Small intestine (tissue), 7 donors: ENCODE data around the gene GPR15. TPM values are rescaled to one million over a fixed set of nuclear protein-coding genes. Genes with fewer than 3 reads are reported as not detected.
"Not testable (repeated sequence)": the region's sequence is repeated elsewhere in the genome, so short reads cannot be mapped to it uniquely, and the experiment has no call there.

Source experiments
- DNase-seq, 2 donors: peaks; one replicate each; pipeline versions ENCODE4 v3.0.0 to v3.0.0-alpha.2; 2013
- FAIRE-seq: peaks from 2 replicates; lab custom pipeline; 2012; peaks lifted over from hg19 to GRCh38; lab: Jason Lieb, UNC
- H3K27ac ChIP-seq, 3 donors: one replicate each; pipeline ENCODE4 v1.5.1; 2013; ENCODE audit warnings: low read length in 2 of 3, mild to moderate bottlenecking in 2 of 3, control low read depth in 1 of 3, inconsistent platforms in 1 of 3, low read depth in 1 of 3, moderate library complexity in 1 of 3
- H3K27me3 ChIP-seq, 3 donors: one replicate each; pipeline ENCODE4 v1.6.1; 2013; ENCODE audit warnings: low read length in 3 of 3, inconsistent platforms in 1 of 3; ENCODE audit not compliant: control insufficient read depth in 3 of 3, insufficient read depth in 3 of 3
- H3K36me3 ChIP-seq, 3 donors: one replicate each; pipeline ENCODE4 v1.6.1; 2013; ENCODE audit warnings: low read length in 3 of 3, inconsistent platforms in 1 of 3, low read depth in 1 of 3, mild to moderate bottlenecking in 1 of 3, moderate library complexity in 1 of 3; ENCODE audit not compliant: control insufficient read depth in 3 of 3, insufficient read depth in 2 of 3
- H3K4me1 ChIP-seq, 3 donors: one replicate each; pipeline ENCODE4 v1.6.1; 2013; ENCODE audit warnings: low read length in 2 of 3, inconsistent platforms in 1 of 3, low read depth in 1 of 3, mild to moderate bottlenecking in 1 of 3, moderate library complexity in 1 of 3; ENCODE audit not compliant: control insufficient read depth in 3 of 3, insufficient read depth in 2 of 3
- H3K4me3 ChIP-seq, 3 donors: one replicate each; pipeline ENCODE4 v1.5.1; 2013; ENCODE audit warnings: low read length in 3 of 3, control low read depth in 1 of 3, inconsistent platforms in 1 of 3, low read depth in 1 of 3, mild to moderate bottlenecking in 1 of 3, moderate library complexity in 1 of 3
- H3K9me3 ChIP-seq, 2 donors: one replicate each; pipeline ENCODE4 v1.6.1; 2013; ENCODE audit warnings: low read depth in 1 of 2, low read length in 1 of 2; ENCODE audit not compliant: control insufficient read depth in 2 of 2, insufficient read depth in 1 of 2
- WGBS, 3 donors: extraction: QIAGEN DNeasy Blood & Tissue Kit; methylation state at CpG; one replicate each; pipeline ENCODE4 v1.1.7; 2013; 5-methylcytosine and 5-hydroxymethylcytosine counted together
- polyA plus RNA-seq, 4 donors: library from polyadenylated mRNA; stranded (reverse) in 3 of 4; unstranded in 1 of 4; fragments of 200-250 nt in 3 of 4; fragments of 120-200 nt in 1 of 4; gene quantifications; one replicate each; pipeline versions ENCODE4 v1.2.1 to v1.2.3, GENCODE V29; 2013
- donor health status: healthy with polysubstance abuse.
- donor health status: control.
- donor health status: control.
- donor health status: Bipolar disorder and iron deficiency.
- donor health status: healthy.

GPR15 gene
- polyA plus RNA-seq, 4 donors = 0.16 to 0.54 (median 0.30) TPM; not detected in 1

DNA sequence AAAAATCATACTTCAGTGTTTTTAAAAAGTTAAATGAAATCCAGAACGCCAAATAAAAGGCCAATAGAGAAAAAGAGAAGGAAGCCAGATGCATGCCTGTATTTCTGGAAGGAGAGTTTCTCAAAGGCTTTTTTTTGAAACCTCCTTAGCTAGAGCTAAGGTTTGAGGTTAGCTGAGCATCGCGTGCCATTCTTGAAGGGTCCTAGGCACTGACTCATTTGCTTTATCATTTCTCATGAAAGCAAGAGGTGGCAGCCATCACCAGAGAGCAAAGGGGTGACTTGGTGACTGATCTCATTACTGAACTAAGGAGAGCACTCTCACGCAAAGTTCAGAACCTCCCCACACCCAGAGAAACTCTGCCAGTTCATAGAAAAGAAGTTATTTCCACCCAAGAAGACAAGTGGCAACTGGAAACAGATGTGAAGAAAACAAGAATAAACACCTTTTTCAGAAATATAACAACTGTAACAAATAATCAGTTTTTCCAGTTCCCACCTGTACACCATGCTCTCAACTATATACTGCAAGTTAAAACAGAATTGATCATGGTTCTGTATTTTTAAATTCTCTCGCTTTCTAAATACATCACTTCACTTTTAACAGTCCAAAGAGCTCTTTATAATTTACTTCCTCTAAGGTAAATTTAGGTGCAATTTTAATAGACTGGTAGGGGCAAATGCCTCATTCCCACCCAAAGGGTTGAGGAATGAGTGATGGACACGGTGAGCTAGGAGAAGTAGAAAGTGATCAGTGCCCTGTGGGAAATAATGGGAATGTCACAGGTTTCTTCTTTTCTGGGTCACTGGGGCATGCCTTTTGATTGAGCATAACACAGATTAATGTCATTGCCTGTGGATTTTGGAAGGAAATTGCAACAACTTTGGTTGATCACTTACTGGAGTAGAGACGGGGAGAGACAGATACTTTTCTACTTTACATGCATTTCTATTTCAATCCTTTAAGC is 24.7 kb downstream of the GPR15 start:
- Histone ChIP-seq H3K4me1 (peaks cover 2 to 9% (median 5%) of the 10 kb centered on the region in 3 donors), H3K36me3 (no peaks in the 10 kb centered on the region), H3K9me3 (peaks cover 0 to 3% of the 10 kb centered on the region in 2 donors), H3K27ac (peak overlapping the region in 1 of 3 donors; percentile 81), H3K4me3 (no peak overlapping the region), H3K27me3 (no peaks in the 10 kb centered on the region)
- DNase-seq (no peak), FAIRE-seq (no peak)
- WGBS, 3 donors = 70 to 87% (median 74%) methylated on average over 7 of the region's 7 CpGs

DNA sequence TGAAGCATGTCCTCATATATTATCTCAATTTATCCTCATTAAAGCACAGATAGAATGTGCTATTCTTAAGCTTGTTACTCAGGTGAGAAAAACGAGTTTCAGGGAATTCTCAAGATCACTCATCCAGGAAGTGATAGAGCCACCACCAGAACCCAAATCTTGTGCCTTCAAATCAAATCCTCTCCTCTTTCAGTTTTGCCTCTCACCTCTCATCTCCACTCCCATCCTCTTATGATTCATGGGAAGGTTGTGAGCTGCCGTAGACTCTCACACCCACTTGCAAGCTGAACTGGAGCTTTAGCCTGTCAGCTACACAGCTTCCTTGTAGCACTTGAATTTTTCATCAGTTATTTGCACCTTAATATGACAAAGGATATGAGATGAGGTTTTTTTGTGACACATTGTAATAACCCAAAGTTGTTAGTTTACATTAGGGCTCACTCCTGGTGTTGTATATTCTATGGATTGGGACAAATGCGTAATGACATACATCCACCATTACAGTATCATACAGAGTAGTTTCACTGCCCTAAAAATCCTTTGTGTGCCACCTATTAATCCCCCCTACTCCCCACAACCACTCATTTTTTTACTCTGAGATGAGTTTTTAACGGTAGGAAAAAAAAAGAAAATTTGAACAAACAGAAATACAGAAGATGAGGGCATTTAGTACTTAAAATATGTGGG is 25.7 kb downstream of the GPR15 start:
- peaks cover 0 to 5% (median 2%) of the 10 kb centered on the region in 3 donors for H3K4me1 ChIP-seq
- H3K9me3 ChIP-seq = no peaks in the 10 kb centered on the region
- no peaks in the 10 kb centered on the region for H3K27me3 ChIP-seq
- DNase-seq (no peak), FAIRE-seq (no peak)
- no peak overlapping the region for H3K4me3 ChIP-seq
- no peaks in the 10 kb centered on the region for H3K36me3 ChIP-seq
- 64 to 70% (median 65%) methylated on average over 4 of the region's 4 CpGs for WGBS, 3 donors
- peak overlapping the region in 1 of 3 donors; percentile 53 for H3K27ac ChIP-seq

DNA sequence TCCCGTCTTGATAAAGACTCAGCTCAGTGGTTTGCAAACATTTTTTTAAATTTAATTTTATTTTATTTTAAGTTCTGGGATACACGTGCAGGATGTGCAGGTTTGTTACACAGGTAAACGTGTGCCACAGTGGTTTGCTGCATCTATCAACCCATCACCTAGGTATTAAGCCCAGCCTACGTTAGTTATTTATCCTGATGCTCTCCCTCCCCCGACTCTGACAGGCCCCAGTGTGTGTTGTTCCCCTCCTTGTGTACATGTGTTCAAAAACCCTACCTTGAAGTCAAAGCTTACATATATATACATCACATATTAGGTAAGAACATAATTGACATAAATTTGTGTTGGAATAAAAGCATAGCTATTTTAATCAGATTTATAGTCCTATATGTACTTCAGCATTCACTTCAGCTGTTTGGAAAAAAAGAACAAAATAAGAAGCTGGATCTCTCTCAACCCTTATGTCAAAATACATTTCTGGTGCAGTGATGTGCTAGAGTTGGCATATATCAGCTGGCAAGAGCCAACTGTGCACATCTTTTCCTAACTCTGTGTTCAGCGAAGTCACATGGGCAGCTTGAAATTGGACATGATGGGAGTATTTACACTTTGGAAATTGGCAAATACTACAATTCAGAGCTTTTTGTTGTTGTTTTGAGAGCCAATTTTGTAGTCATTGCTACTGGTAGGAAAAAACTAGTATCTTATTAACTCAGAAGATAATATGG is 26.5 kb downstream of the GPR15 start:
- H3K36me3 ChIP-seq = no peaks in the 10 kb centered on the region
- H3K27me3 ChIP-seq = no peaks in the 10 kb centered on the region
- no peak overlapping the region for H3K27ac ChIP-seq
- no peaks in the 10 kb centered on the region for H3K9me3 ChIP-seq
- no peaks in the 10 kb centered on the region for H3K4me1 ChIP-seq
- DNase-seq (no peak), FAIRE-seq (no peak)
- no peak overlapping the region for H3K4me3 ChIP-seq
- 78 to 83% (median 82%) methylated on average over 6 of the region's 6 CpGs for WGBS, 3 donors

DNA sequence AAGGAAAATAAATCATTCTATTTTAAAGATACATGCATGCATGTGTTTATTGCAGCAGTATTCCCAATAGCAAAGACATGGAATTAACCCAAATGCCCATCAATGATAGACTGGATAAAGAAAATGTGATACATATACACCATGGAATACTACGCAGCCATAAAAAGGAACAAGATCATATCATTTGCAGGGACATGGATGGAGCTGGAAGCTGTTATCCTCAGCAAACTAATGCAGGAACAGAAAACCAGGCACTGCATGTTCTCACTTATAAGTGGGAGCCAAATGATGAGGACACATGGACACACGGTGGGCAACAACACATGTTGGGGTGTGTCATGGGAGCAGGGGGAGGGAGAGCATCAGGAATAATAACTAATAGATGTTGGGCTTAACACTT is 28.0 kb downstream of the GPR15 start:
- H3K36me3 ChIP-seq, H3K27me3 ChIP-seq, FAIRE-seq, H3K27ac ChIP-seq, H3K9me3 ChIP-seq, DNase-seq, H3K4me3 ChIP-seq, H3K4me1 ChIP-seq: not testable (repeated sequence)
- 97 to 100% (median 97%) methylated on average over 2 of the region's 2 CpGs for WGBS, 3 donors

DNA sequence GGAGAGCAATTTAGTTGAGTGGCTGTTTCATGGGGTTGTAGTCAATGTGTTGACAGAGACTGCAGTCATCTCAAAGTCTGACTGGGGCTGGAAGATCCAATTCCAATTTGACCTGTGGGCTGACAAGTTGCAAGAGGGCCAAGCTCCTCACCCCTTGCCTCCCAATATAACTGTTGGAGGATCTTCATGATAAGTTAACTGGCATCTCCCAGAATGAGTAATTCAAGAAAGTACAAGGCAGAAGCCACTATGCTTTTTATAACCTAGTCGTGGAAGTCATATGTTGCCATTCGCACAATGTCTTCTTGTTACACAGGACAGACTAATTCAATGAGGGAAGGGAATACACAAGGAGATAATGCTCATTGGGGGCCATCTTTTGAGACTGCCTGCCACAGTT is 29.1 kb downstream of the GPR15 start:
- no peaks in the 10 kb centered on the region for H3K36me3 ChIP-seq
- H3K27ac ChIP-seq = no peak overlapping the region
- DNase-seq (no peak), FAIRE-seq (no peak)
- H3K4me3 ChIP-seq = no peak overlapping the region
- no peaks in the 10 kb centered on the region for H3K9me3 ChIP-seq
- H3K27me3 ChIP-seq = no peaks in the 10 kb centered on the region
- 84 to 95% (median 93%) methylated on average over 2 of the region's 2 CpGs for WGBS, 3 donors
- H3K4me1 ChIP-seq = no peaks in the 10 kb centered on the region

DNA sequence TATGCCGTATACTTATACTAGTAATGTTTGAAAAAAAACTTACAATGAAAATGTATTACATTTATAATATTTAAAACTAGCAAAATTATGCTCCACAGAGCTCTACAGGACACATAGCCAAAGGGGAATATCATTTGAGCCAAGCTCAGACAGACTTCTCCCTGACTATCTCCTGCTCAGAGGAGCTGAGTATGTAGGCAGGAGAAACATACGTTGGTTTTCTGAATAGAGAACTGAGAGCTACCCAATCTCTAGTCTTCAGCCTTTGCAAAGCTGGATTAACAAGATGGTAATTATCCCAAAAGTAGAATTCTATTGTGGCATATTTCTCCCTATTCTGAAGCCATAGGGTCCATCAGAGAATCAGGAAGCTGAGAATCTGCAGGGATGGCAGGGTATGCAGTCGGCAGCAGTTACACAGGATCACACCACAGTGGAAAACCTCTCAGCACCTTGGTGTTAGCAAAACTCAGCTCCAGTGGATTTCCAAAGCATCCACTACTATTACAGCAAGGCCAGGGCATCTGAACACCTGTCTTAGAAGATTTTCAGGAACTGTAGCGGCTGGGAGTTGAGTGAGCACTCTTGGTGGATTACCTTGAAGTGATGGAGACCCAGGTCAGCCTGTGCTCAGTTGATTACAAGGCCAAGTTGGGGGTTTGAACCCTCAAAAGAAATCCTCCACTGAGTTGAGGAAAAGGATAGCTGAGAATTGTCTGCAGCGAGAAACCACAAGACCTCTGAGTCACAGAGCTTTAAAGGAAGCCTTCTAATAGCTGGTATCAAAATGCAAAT is 30.1 kb downstream of the GPR15 start:
- peak overlapping the region in 1 of 3 donors; percentile 9 for H3K27ac ChIP-seq
- no peak overlapping the region for H3K4me3 ChIP-seq
- no peaks in the 10 kb centered on the region for H3K27me3 ChIP-seq
- FAIRE-seq (no peak), DNase-seq (no peak)
- 75 to 83% (median 83%) methylated on average over 5 of the region's 5 CpGs for WGBS, 3 donors
- no peaks in the 10 kb centered on the region for H3K4me1 ChIP-seq
- H3K36me3 ChIP-seq = no peaks in the 10 kb centered on the region
- no peaks in the 10 kb centered on the region for H3K9me3 ChIP-seq

DNA sequence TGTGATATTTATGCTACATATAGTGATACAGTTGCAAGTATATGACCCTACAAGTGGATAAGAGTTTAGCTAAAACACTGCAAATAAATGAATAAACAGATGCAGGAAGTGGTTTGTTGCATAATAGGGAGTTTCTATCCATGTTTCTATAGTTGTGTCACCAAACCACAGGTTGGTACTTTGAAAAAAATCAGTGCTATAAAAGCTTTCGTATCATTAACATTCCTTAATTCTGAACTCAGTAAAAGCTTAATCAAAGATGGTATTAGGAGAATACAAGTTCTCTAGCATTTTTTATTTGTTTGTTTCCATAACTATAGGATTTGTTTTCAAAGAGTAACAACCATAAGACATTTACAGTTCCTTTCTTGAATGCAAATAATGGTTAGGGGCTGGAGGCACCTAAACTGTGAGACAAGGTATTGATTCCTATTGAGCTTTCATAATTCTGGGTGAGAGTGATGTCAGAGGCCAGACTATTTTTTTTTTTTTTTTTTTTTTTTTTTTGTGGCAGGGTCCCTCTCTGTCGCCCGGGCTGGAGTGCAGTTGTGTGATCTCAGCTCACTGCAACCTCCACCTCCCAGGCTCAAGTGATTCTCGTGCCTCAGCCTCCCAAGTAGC is 32.0 kb downstream of the GPR15 start:
- FAIRE-seq (no peak), DNase-seq (no peak)
- Histone ChIP-seq H3K27ac (peak overlapping the region in 1 of 3 donors; percentile 75), H3K4me3 (no peak overlapping the region), H3K27me3 (no peaks in the 10 kb centered on the region), H3K9me3 (no peaks in the 10 kb centered on the region), H3K4me1 (no peaks in the 10 kb centered on the region), H3K36me3 (no peaks in the 10 kb centered on the region)
- 68 to 82% (median 70%) methylated on average over 4 of the region's 4 CpGs for WGBS, 3 donors
